ENCODE data around the gene KIN.

The KIN gene

GRCh38 chr10:7720478-7720877 lies 67.3 kb downstream of the KIN start:
- Histone ChIP-seq H3K9me3 (ENCODE audit: control insufficient read depth, insufficient read depth, low read depth, low read length) (no peaks in the 10 kb centered on the region), H3K27ac (ENCODE audit: extremely low read depth, low read depth, low read length) (no peak overlapping the region), H3K36me3 (ENCODE audit: control insufficient read depth in 2 of 2, insufficient read depth in 1 of 2, low read length in 2 of 2) (no peaks in the 10 kb centered on the region), H3K4me3 (ENCODE audit: low read depth, low read length) (no peak overlapping the region), H3K4me1 (ENCODE audit: control insufficient read depth, insufficient read depth, low read length) (no peaks in the 10 kb centered on the region)
- ChIA-PET CTCF (no interaction called here), POLR2A (no interaction called here)
- TF ChIP-seq, protein P1, sequence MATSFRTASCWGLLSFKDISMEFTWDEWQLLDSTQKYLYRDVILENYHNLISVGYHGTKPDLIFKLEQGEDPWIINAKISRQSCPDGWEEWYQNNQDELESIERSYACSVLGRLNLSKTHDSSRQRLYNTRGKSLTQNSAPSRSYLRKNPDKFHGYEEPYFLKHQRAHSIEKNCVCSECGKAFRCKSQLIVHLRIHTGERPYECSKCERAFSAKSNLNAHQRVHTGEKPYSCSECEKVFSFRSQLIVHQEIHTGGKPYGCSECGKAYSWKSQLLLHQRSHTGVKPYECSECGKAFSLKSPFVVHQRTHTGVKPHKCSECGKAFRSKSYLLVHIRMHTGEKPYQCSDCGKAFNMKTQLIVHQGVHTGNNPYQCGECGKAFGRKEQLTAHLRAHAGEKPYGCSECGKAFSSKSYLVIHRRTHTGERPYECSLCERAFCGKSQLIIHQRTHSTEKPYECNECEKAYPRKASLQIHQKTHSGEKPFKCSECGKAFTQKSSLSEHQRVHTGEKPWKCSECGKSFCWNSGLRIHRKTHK (tag by site-specific recombination; IDR thresholded peaks at IDR 0.05), result no peak
- TF ChIP-seq ZNF175 (tag by site-specific recombination; IDR thresholded peaks at IDR 0.05) (no peak), ZNF791 (tag by site-specific recombination; IDR thresholded peaks at IDR 0.05) (no peak), ZNF121 (tag by site-specific recombination; IDR thresholded peaks at IDR 0.05) (no peak), YY1 (tag by site-specific recombination; IDR thresholded peaks at IDR 0.05) (no peak), TCF7L2 (IDR thresholded peaks at IDR 0.05; ENCODE audit: borderline replicate concordance, low read depth, low read length) (no peak), GFI1B (tag by site-specific recombination; IDR thresholded peaks at IDR 0.05) (no peak), ZNF776 (tag by site-specific recombination; IDR thresholded peaks at IDR 0.05; ENCODE audit: borderline replicate concordance) (no peak), PRDM2 (tag by site-specific recombination; IDR thresholded peaks at IDR 0.05; ENCODE audit: borderline replicate concordance) (no peak), PRDM1 (tag by site-specific recombination; IDR thresholded peaks at IDR 0.05) (no peak), ZNF155 (tag by site-specific recombination; IDR thresholded peaks at IDR 0.05) (no peak), ZNF211 (tag by site-specific recombination; IDR thresholded peaks at IDR 0.05; ENCODE audit: low read depth) (no peak), ZNF701 (tag by site-specific recombination; IDR thresholded peaks at IDR 0.05) (no peak)

GRCh38 chr10:7718685-7719084 lies 69.1 kb downstream of the KIN start:
- TF ChIP-seq ZNF148 (tag by site-specific recombination; IDR thresholded peaks at IDR 0.05; ENCODE audit: borderline replicate concordance) (no peak), ZNF18 (tag by site-specific recombination; IDR thresholded peaks at IDR 0.05) (no peak), ZNF324 (tag by site-specific recombination; IDR thresholded peaks at IDR 0.05) (no peak), EGR2 (tag by site-specific recombination; IDR thresholded peaks at IDR 0.05; ENCODE audit: low read depth) (no peak), MYNN (tag by site-specific recombination; IDR thresholded peaks at IDR 0.05; ENCODE audit: borderline replicate concordance) (no peak), ZNF416 (tag by site-specific recombination; IDR thresholded peaks at IDR 0.05) (no peak), HOXD13 (CRISPR knock-in tag; IDR thresholded peaks at IDR 0.05; ENCODE audit: borderline replicate concordance) (no peak), SALL2 (tag by site-specific recombination; IDR thresholded peaks at IDR 0.05; ENCODE audit: borderline replicate concordance) (no peak), ZNF10 (tag by site-specific recombination; IDR thresholded peaks at IDR 0.05) (no peak)
- TF ChIP-seq, protein P2, sequence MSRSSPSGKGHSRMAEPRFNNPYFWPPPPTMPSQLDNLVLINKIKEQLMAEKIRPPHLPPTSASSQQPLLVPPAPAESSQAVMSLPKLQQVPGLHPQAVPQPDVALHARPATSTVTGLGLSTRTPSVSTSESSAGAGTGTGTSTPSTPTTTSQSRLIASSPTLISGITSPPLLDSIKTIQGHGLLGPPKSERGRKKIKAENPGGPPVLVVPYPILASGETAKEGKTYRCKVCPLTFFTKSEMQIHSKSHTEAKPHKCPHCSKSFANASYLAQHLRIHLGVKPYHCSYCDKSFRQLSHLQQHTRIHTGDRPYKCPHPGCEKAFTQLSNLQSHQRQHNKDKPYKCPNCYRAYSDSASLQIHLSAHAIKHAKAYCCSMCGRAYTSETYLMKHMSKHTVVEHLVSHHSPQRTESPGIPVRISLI (tag by site-specific recombination; IDR thresholded peaks at IDR 0.05), result no peak
- no peaks in the 10 kb centered on the region for H3K9me3 ChIP-seq (ENCODE audit: control insufficient read depth, insufficient read depth, low read depth, low read length)
- ChIA-PET CTCF (no interaction called here), POLR2A (no interaction called here)
- H3K36me3 ChIP-seq (ENCODE audit: control insufficient read depth in 2 of 2, insufficient read depth in 1 of 2, low read length in 2 of 2), result no peaks in the 10 kb centered on the region
- no peak overlapping the region for H3K4me3 ChIP-seq (ENCODE audit: low read depth, low read length)
- H3K27ac ChIP-seq (ENCODE audit: extremely low read depth, low read depth, low read length), result no peak overlapping the region
- H3K4me1 ChIP-seq (ENCODE audit: control insufficient read depth, insufficient read depth, low read length), result no peaks in the 10 kb centered on the region
